LNCAP (cell line): ENCODE data around the gene CNTNAP2.

Source experiments
- CTCF ChIP-seq: fragments of 450-650 bp; IDR thresholded peaks from 2 replicates; pipeline ENCODE4 v1.5.1; 2017; ENCODE audit warnings: mild to moderate bottlenecking

The CNTNAP2 gene

DNA sequence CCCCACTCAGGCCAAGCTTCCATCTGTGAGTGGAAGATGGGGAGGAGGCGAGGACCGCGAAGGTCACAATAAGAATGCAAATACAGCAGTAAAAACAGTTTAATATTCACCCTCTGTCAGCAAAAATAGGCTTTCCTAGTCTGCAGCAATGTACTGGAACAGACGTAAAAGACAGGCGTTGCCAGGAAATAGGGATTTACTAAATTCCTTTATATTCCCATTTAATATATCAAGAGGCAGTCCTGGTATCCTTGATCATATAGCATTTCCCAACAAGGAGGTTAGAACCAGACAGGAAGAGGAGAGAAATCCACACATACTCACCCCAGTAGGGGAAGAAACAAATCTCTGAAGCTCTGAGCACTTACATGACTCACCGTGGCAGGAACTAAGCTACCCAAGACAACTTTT lies 1419.1 kb downstream of the CNTNAP2 start:
- TF ChIP-seq CTCF, result no peak

GRCh38 chr7:147539685-147540084 lies 1423.1 kb downstream of the CNTNAP2 start:
- TF ChIP-seq CTCF, result no peak

- no peak for TF ChIP-seq CTCF
These were observed 1424.1 kb downstream of the CNTNAP2 start for GRCh38 chr7:147540743-147541142.

DNA sequence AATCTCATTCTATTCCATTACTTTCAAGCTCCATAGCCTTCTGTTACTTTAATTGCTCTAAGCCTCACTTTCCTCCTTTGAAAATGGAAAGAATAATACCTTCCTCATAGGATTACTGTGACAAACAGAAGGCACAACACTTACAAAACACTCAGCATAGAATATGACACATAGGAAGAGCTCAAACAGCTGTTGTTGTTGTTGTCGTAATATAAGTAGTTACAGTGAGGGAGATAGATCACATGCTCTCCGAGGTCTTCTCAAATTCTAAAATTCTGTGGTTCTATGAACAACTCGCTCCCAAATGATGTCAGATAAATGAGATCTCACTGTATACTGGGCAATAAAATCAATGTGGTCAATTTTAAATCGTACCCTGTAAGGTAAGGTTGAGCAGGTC lies 1424.7 kb downstream of the CNTNAP2 start:
- no peak for TF ChIP-seq CTCF

- TF ChIP-seq CTCF, result peak; percentile 69
These were observed 1430.8 kb downstream of the CNTNAP2 start for GRCh38 chr7:147547252-147547897.

DNA sequence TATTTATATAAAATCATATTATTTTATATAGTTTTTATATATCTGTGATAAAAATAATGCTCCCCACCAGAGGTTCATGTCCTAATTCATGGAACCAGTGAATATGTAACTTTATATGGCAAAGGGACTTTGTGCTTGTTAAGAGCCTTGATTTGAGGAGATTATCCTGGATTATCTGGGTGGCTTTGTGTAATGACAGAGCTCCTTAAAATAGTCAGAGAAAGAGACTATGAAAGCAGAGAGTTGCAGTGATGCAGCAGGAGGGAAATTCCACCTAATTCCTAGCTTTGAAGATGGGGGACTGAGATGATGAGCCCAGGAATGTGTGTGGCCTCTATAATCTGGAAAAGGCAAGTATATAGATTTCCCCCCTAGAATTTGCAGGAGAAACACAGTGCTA lies 1439.7 kb downstream of the CNTNAP2 start:
- no peak for TF ChIP-seq CTCF

DNA sequence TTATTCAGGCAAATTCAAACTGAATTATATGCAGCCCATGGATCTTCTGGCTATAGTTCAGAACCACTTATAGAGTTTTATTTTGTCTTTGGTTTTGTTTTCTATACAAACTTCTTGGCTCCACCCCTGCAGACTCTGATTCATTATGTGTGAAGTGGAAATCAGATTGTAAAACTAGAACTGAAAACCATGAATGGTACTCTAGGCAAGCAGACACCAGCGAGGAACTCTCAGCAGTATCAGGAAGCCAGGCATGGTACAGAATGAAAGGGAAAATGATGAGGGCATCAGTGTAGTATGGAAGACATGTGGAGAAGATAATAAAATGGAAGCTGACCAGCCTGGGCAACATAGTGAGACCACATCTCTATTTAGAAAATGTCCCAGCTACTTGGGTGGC lies 1447.1 kb downstream of the CNTNAP2 start:
- TF ChIP-seq CTCF, result no peak
